ENCODE measurements around the gene ATP6AP2. TPM values are rescaled to one million over a fixed set of nuclear protein-coding genes. Genes with fewer than 3 reads are reported as not detected.

The ATP6AP2 gene
- total and polyA plus RNA-seq, 2 donors = 59.4 to 141 TPM

DNA sequence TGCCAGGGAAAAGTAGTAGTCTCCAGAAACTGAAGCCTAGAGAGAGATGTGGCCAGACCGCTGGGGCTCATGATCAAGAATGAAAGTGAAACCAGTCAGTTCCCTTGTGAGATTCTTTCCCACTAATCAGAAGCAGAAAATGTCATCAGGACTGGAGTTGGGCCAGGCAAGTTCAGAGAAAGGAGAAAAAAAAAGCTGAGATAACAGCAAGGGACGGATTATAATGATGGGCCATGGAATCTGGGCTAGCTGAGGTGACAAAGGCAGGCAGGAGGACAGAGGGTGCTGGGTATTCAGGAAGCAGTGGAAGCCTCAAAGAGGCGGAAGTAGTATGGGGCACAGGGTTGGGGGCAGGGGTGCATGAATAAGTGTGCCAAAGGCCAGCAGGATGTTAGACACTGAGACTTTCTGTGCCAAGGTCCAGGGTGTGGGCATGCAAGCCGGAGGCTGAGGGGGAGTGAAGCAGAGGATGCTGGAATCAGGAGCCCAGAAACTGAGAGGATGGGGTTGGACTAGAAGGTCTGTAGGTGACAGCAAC lies 64.1 kb downstream of the ATP6AP2 start:
- Histone ChIP-seq H3K4me3 (ENCODE audit: low read length in 2 of 2) (peak overlapping the region; percentile 35 to 56), H3K27me3 (ENCODE audit: control insufficient read depth in 2 of 2, insufficient read depth in 1 of 2, low read length in 1 of 2) (no peaks in the 10 kb centered on the region), H3K4me1 (ENCODE audit: control insufficient read depth in 2 of 2, insufficient read depth in 2 of 2, low read length in 2 of 2) (peaks cover 5 to 24% of the 10 kb centered on the region in 2 donors), H3K27ac (ENCODE audit: low read depth in 1 of 2, low read length in 1 of 2) (peak overlapping the region; percentile 64 to 78), H3K36me3 (ENCODE audit: control insufficient read depth in 2 of 2, insufficient read depth in 2 of 2, low read length in 1 of 2) (peaks cover 12 to 13% of the 10 kb centered on the region in 2 donors), H3K9me3 (ENCODE audit: control insufficient read depth in 2 of 2, insufficient read depth in 1 of 2, low read length in 1 of 2) (no peaks in the 10 kb centered on the region)
- WGBS = 0% methylated on average over 4 of the region's 4 CpGs
- peak in 7 of 9 donors; percentile 39 to 75 (median 46) for DNase-seq (ENCODE audit: low read depth in 6 of 9, low spot score in 9 of 9)

DNA sequence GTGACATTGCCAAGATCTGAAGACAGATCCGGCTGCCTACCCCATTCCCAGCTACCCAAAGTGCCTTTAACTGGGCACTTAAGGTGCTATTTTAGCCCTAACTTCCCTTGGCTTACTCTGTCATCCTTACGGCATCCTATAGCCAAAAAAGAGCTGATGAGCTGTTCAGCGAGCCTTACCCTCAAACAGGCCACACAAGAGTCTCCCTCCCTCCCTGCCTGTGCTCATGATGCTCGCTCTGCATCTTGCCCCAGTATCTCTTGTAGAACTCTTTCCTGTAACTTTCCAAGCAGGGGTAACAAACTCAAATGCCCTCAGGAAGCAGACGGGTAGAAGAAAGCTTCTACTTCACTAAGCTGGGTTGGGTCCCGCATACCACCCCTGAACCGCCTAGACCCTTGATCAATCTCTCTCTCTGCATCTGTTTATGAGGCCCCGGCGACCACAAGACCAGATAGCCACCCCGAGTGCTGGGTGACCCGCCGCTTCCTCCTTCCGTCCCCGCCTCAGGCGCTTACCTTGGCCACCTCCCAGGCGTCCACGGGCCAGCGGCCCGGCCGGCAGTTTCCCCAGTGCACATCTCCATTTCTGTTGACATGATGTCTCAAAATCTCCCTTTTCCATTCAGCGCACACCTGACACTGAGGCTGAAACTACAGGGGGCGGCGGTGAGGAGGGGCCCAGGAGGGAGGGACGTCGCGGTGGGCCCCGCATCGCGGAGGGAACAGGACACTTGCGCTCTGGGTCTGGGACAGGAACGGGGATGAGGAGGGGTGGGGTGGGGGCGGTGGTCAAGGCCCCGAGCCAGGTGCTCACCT lies 65.9 kb downstream of the ATP6AP2 start:
- peak in 5 of 9 donors; percentile 2 to 60 (median 18) for DNase-seq (ENCODE audit: low read depth in 6 of 9, low spot score in 9 of 9)
- WGBS = under 1% methylated on average over 33 of the region's 33 CpGs
- H3K9me3 ChIP-seq (ENCODE audit: control insufficient read depth in 2 of 2, insufficient read depth in 1 of 2, low read length in 1 of 2) = no peaks in the 10 kb centered on the region
- H3K4me3 ChIP-seq (ENCODE audit: low read length in 2 of 2) = peak overlapping the region; percentile 54 to 55
- peaks cover 3 to 14% of the 10 kb centered on the region in 2 donors for H3K36me3 ChIP-seq (ENCODE audit: control insufficient read depth in 2 of 2, insufficient read depth in 2 of 2, low read length in 1 of 2)
- peaks cover 5 to 24% of the 10 kb centered on the region in 2 donors for H3K4me1 ChIP-seq (ENCODE audit: control insufficient read depth in 2 of 2, insufficient read depth in 2 of 2, low read length in 2 of 2)
- peak overlapping the region; percentile 83 to 84 for H3K27ac ChIP-seq (ENCODE audit: low read depth in 1 of 2, low read length in 1 of 2)
- H3K27me3 ChIP-seq (ENCODE audit: control insufficient read depth in 2 of 2, insufficient read depth in 1 of 2, low read length in 1 of 2) = no peaks in the 10 kb centered on the region

DNA sequence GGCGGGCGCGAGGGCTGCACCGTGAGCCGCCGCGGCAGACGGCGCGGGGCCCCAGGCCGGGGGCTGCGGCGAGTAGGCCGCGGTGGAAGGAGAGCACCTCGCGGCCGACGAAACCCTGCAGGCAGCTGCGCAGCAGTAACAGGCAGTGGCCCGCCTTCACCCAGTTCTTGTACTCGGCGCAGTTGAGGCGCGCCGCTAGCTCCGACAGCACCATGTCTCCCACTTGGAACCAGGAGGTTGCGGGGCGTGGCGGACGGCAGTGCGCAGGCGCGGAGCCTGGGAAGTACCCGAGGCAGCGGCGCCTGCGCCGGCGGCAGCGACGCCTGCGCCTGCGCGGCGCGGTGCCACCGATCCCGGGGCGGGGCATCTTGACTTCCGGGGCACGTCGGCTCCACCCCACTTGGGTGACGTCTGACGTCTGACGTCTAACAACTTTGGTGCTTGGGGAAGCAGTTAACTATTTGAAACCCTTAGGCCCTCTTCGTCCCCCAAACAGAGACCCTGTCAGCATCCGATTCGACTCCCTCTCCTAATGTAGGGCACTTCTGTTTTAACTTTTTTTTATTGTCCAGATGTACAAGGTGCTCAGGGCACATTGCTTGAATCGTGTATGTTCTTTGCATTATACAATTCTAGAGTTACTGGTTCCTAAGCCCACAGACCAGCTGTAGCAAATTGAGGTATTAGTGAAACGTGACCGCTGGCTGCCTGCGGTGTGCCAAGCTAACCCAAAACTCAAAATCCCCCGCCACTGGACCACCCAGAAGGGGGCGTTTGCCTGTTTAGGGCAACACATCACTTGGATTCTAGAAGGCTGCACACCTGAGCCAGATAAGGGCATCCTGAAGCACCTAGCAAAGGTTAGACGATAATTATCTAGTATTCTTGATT lies 66.8 kb downstream of the ATP6AP2 start, which contains the start of gene CXorf38:
Gene CXorf38, minus strand, starts transcription at position 255 of the 891 bp plus-strand sequence. Its CDS starts 41 bp downstream, at position 214.
- peak; percentile 78 to 98 (median 86) for DNase-seq (ENCODE audit: low read depth in 6 of 9, low spot score in 9 of 9)
- H3K9me3 ChIP-seq (ENCODE audit: control insufficient read depth in 2 of 2, insufficient read depth in 1 of 2, low read length in 1 of 2) = no peaks in the 10 kb centered on the region
- peaks cover 5 to 24% of the 10 kb centered on the region in 2 donors for H3K4me1 ChIP-seq (ENCODE audit: control insufficient read depth in 2 of 2, insufficient read depth in 2 of 2, low read length in 2 of 2)
- no peaks in the 10 kb centered on the region for H3K27me3 ChIP-seq (ENCODE audit: control insufficient read depth in 2 of 2, insufficient read depth in 1 of 2, low read length in 1 of 2)
- H3K36me3 ChIP-seq (ENCODE audit: control insufficient read depth in 2 of 2, insufficient read depth in 2 of 2, low read length in 1 of 2) = peaks cover 0 to 12% of the 10 kb centered on the region in 2 donors
- H3K4me3 ChIP-seq (ENCODE audit: low read length in 2 of 2) = peak within 1 kb of the TSS; percentile 54 to 55
- whole genome bisulfite sequencing = 3% methylated on average over 66 of the region's 66 CpGs
- peak within 1 kb of the TSS; percentile 83 to 84 for H3K27ac ChIP-seq (ENCODE audit: low read depth in 1 of 2, low read length in 1 of 2)

DNA sequence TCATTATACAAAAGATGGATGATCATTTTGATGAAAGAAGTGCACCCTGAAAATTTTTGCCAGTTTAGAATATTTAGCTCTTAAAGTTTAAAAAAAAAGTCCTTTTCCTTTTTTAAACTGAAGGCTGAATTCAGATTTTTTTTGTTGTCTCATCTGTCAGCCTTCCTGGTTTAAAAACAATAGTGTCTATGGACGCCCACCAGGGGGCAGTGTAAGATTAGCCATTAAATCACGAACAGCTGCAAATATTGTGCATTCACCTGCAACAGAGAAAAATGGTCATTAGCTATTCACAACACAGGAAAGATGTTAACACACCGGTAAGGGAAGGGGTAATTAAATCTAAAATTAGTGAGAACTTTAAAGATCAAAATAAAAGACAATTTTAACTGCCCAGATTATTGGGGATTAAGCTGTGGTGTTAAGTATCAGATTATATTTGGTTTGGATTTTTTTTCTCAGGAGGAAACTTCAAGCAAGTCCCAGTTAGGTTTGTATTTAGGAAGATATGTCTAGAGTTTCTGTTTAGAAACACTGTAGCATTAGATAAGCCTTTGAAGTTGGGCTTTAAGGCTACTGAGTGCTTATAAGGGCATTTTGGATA lies 71.0 kb downstream of the ATP6AP2 start:
- Histone ChIP-seq H3K4me1 (ENCODE audit: control insufficient read depth in 2 of 2, insufficient read depth in 2 of 2, low read length in 2 of 2) (peaks cover 2 to 5% of the 10 kb centered on the region in 2 donors), H3K27ac (ENCODE audit: low read depth in 1 of 2, low read length in 1 of 2) (no peak overlapping the region), H3K27me3 (ENCODE audit: control insufficient read depth in 2 of 2, insufficient read depth in 1 of 2, low read length in 1 of 2) (no peaks in the 10 kb centered on the region), H3K9me3 (ENCODE audit: control insufficient read depth in 2 of 2, insufficient read depth in 1 of 2, low read length in 1 of 2) (no peaks in the 10 kb centered on the region), H3K36me3 (ENCODE audit: control insufficient read depth in 2 of 2, insufficient read depth in 2 of 2, low read length in 1 of 2) (peaks cover 3 to 33% of the 10 kb centered on the region in 2 donors), H3K4me3 (ENCODE audit: low read length in 2 of 2) (no peak overlapping the region)
- 2% methylated on average over 3 of the region's 3 CpGs for WGBS
- peak in 7 of 9 donors; percentile 36 to 86 (median 57) for DNase-seq (ENCODE audit: low read depth in 6 of 9, low spot score in 9 of 9)

DNA sequence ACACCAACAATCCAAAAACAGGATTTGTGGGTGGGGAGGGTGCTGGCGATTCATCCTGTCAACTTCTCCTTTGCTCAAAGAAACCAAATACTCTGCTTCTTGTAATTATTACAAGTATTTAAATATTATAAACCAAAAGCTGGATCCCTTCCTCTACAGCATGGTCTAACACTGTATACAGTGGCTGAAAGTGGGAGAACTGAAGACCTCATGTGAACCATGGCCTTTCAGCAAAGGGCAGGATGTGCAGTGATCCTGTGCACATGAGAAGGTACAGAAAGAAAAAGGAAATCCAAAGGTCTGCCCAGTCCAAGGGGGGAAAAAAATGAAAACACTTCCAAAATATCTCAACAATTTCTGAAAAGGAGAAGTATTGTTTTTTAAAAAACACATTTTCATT lies 71.9 kb downstream of the ATP6AP2 start:
- no peaks in the 10 kb centered on the region for H3K27me3 ChIP-seq (ENCODE audit: control insufficient read depth in 2 of 2, insufficient read depth in 1 of 2, low read length in 1 of 2)

DNA sequence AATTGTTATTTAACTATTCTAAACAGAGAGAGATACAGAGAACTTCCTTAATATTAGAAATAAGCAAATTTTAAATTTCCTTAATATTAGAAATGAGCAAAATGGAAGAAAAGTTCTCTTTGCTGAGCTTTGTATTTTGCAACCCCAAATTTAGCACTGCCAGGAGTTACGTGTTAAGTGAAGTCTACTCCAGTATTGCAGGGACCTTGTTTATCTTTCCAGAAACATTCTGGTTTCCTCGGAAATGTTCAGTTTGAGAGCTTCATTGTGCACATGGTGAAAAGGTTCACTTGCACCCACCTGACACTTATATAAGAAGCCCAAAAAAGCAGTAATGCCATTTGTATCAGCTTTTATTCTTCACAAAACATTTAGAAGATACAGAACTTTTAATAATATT lies 72.8 kb downstream of the ATP6AP2 start:
- no peak for DNase-seq (ENCODE audit: low read depth in 6 of 9, low spot score in 9 of 9)
- Histone ChIP-seq H3K36me3 (ENCODE audit: control insufficient read depth in 2 of 2, insufficient read depth in 2 of 2, low read length in 1 of 2) (peaks cover 10 to 43% of the 10 kb centered on the region in 2 donors), H3K9me3 (ENCODE audit: control insufficient read depth in 2 of 2, insufficient read depth in 1 of 2, low read length in 1 of 2) (no peaks in the 10 kb centered on the region), H3K27me3 (ENCODE audit: control insufficient read depth in 2 of 2, insufficient read depth in 1 of 2, low read length in 1 of 2) (no peaks in the 10 kb centered on the region), H3K27ac (ENCODE audit: low read depth in 1 of 2, low read length in 1 of 2) (no peak overlapping the region), H3K4me3 (ENCODE audit: low read length in 2 of 2) (no peak overlapping the region), H3K4me1 (ENCODE audit: control insufficient read depth in 2 of 2, insufficient read depth in 2 of 2, low read length in 2 of 2) (no peaks in the 10 kb centered on the region)
- 97% methylated on average over 2 of the region's 2 CpGs for WGBS

More for the DNA sequence above, 71.9 kb downstream of the ATP6AP2 start:
- WGBS = 100% methylated on average over 1 of the region's 1 CpG
- H3K4me1 ChIP-seq (ENCODE audit: control insufficient read depth in 2 of 2, insufficient read depth in 2 of 2, low read length in 2 of 2) = peaks cover 2 to 4% of the 10 kb centered on the region in 2 donors
- H3K36me3 ChIP-seq (ENCODE audit: control insufficient read depth in 2 of 2, insufficient read depth in 2 of 2, low read length in 1 of 2) = peaks cover 7 to 42% of the 10 kb centered on the region in 2 donors
- H3K9me3 ChIP-seq (ENCODE audit: control insufficient read depth in 2 of 2, insufficient read depth in 1 of 2, low read length in 1 of 2) = no peaks in the 10 kb centered on the region
- H3K27ac ChIP-seq (ENCODE audit: low read depth in 1 of 2, low read length in 1 of 2) = no peak overlapping the region
- no peak for DNase-seq (ENCODE audit: low read depth in 6 of 9, low spot score in 9 of 9)
- no peak overlapping the region for H3K4me3 ChIP-seq (ENCODE audit: low read length in 2 of 2)

Other genes starting within 250 kb of the ATP6AP2 start
- gene MPC1L, start 42.5 kb downstream of the ATP6AP2 start, total RNA-seq = not detected
- gene MPC1L, start 42.5 kb downstream of the ATP6AP2 start, polyA plus RNA-seq = 0.32 TPM
- gene CXorf38, start 66.6 kb downstream of the ATP6AP2 start, total RNA-seq = 14.9 TPM
- gene CXorf38, start 66.6 kb downstream of the ATP6AP2 start, polyA plus RNA-seq = 13.4 TPM
- gene MED14, start 154.6 kb downstream of the ATP6AP2 start, total RNA-seq = 16.1 TPM
- gene MED14, start 154.6 kb downstream of the ATP6AP2 start, polyA plus RNA-seq = 22.4 TPM

All from thymus (tissue), 11 donors.